K562 (cell line): ENCODE measurements around the gene STAB1. TPM values are rescaled to one million over a fixed set of nuclear protein-coding genes. Genes with fewer than 3 reads are reported as not detected.
A peak's percentile ranks its signal among the peaks of the same experiment; 100 is the strongest.

Source experiments
- ATAC-seq: fragments of 200-7000 bp; cut with Tn5 transposase; 3 replicates; pipeline ENCODE4 v1.9.1; 2020; ENCODE audit warnings: moderate library complexity
- BruUV-seq: library from RNA; stranded (reverse); fragments of 400-500 nt; replicated peaks from 2 replicates; lab custom pipeline; 2021; lab: Mats Ljungman, UMichigan
- CTCF ChIA-PET: fragments of 300-600 bp; formaldehyde crosslinking; extraction: SDS; loops from one replicate; lab custom pipeline; 2021; ENCODE audit warnings: low intra/inter-chr PET ratio; lab: Yijun Ruan, JAX
- POLR2A ChIA-PET: fragments of 300-600, 350-650 bp; sonication (Branson Sonifier 250); formaldehyde crosslinking; extraction: SDS; loops from one replicate; lab custom pipeline; 2021; ENCODE audit warnings: antibody characterized with exemption, inconsistent platforms; lab: Yijun Ruan, JAX
- DNase-seq, 4 experiments: peaks; one replicate each; pipeline versions ENCODE4 v3.0.0 to v3.0.0-alpha.2; 2011 to 2018; ENCODE audit warnings: low spot score in 3 of 4, mixed read lengths in 3 of 4; ENCODE audit errors: extremely low read depth in 1 of 4
- FAIRE-seq: peaks from 2 replicates; lab custom pipeline; 2011; peaks lifted over from hg19 to GRCh38; lab: Jason Lieb, UNC
- H2AFZ ChIP-seq: 2 replicates; pipeline ENCODE4 v1.6.0; 2011; ENCODE audit warnings: low read depth, low read length, control low read depth, inconsistent platforms
- H3K27ac ChIP-seq: fragments of 200-600 bp; 3 replicates; pipeline ENCODE4 v1.8.0; 2011; ENCODE audit warnings: low read depth, mild to moderate bottlenecking, control low read depth, inconsistent platforms, low read length, moderate library complexity, mixed read lengths; ENCODE audit errors: extremely low read depth
- H3K27me3 ChIP-seq, 2 experiments: fragments of 300-600 bp in 1 of 2; 2 replicates in 1 of 2; 3 replicates in 1 of 2; pipeline versions ENCODE4 v1.6.0 to v1.8.0; 2011; ENCODE audit warnings: inconsistent platforms in 2 of 2, low read length in 2 of 2, mild to moderate bottlenecking in 1 of 2, mixed read lengths in 1 of 2, moderate library complexity in 1 of 2; ENCODE audit not compliant: control insufficient read depth in 2 of 2, insufficient read depth in 2 of 2
- H3K36me3 ChIP-seq: fragments of 300-600 bp; 3 replicates; pipeline ENCODE4 v1.8.0; 2011; ENCODE audit warnings: mild to moderate bottlenecking, low read length, inconsistent platforms; ENCODE audit not compliant: control insufficient read depth, insufficient read depth
- H3K4me1 ChIP-seq, 2 experiments: fragments of 200-600 bp in 1 of 2; replicated peaks in 1 of 2; 2 replicates in 1 of 2; 3 replicates in 1 of 2; pipeline versions ENCODE4 v1.5.1 to v1.8.0; 2011; ENCODE audit warnings: inconsistent platforms in 2 of 2, low read length in 2 of 2, mild to moderate bottlenecking in 1 of 2, mixed read lengths in 1 of 2, moderate library complexity in 1 of 2; ENCODE audit not compliant: control insufficient read depth in 2 of 2, insufficient read depth in 2 of 2
- H3K4me2 ChIP-seq: 2 replicates; pipeline ENCODE4 v1.6.1; 2011; ENCODE audit warnings: low read length, control low read depth, inconsistent platforms, mixed read lengths; ENCODE audit not compliant: insufficient read depth
- H3K4me3 ChIP-seq: fragments of 200-600 bp; sonication (generic), shearing (Covaris generic); 2 replicates; pipeline ENCODE4 v1.5.1; 2016; ENCODE audit warnings: control low read depth, inconsistent platforms
- H3K79me2 ChIP-seq: fragments of 200-600 bp; 3 replicates; pipeline ENCODE4 v1.8.0; 2011; ENCODE audit warnings: low read length, inconsistent platforms; ENCODE audit not compliant: control insufficient read depth, insufficient read depth
- H3K9ac ChIP-seq, 2 experiments: 2 replicates each; pipeline versions ENCODE4 v1.6.0 to v1.6.1; 2011; ENCODE audit warnings: low read depth in 2 of 2, low read length in 2 of 2, control low read depth in 1 of 2, inconsistent platforms in 1 of 2, mild to moderate bottlenecking in 1 of 2, mixed read lengths in 1 of 2; ENCODE audit not compliant: insufficient read depth in 1 of 2
- H3K9me1 ChIP-seq: one replicate; pipeline ENCODE4 v1.6.0; 2011; ENCODE audit warnings: inconsistent platforms, mild to moderate bottlenecking, low read length, moderate library complexity; ENCODE audit not compliant: control insufficient read depth, insufficient read depth
- H3K9me3 ChIP-seq: replicated peaks from 2 replicates; pipeline ENCODE4 v1.5.1; 2011; ENCODE audit warnings: low read depth, low read length, inconsistent platforms; ENCODE audit not compliant: control insufficient read depth, insufficient read depth
- H4K20me1 ChIP-seq: replicated peaks from 2 replicates; pipeline ENCODE4 v1.6.1; 2011; ENCODE audit warnings: low read length, inconsistent platforms, mixed read lengths; ENCODE audit not compliant: control insufficient read depth, insufficient read depth
- EP400 ChIP-seq: fragments of 450-650 bp; IDR thresholded peaks from 2 replicates; pipeline ENCODE4 v1.6.1; 2017; ENCODE audit warnings: antibody characterized with exemption, mild to moderate bottlenecking, moderate library complexity
- ZNF121 ChIP-seq: sonication (generic); formaldehyde crosslinking; conservative IDR thresholded peaks from 2 replicates; pipeline ENCODE4 v1.8.0; 2022; ENCODE audit warnings: missing genetic modification reagents
- ZNF263 ChIP-seq: sonication (generic); formaldehyde crosslinking; IDR thresholded peaks from 2 replicates; pipeline ENCODE4 v1.8.0; 2022; ENCODE audit warnings: mild to moderate bottlenecking, missing genetic modification reagents, borderline replicate concordance
- WGBS: fragments of 100-300 bp; shearing (Covaris generic); methylation state at CpG from one replicate; pipeline ENCODE4 v1.1.6; 2016; ENCODE audit warnings: low coverage, mixed read lengths; ENCODE audit not compliant: insufficient coverage; ENCODE audit errors: missing lambda C conversion rate; 5-methylcytosine and 5-hydroxymethylcytosine counted together
- in situ Hi-C: fragments of 300-500 bp; cut with MboI; formaldehyde crosslinking; loops from 4 replicates; pipeline ENCODE4 v1.15.0; 2018; ENCODE audit warnings: inconsistent platforms, mixed read lengths
- intact Hi-C: fragments of 100-400 bp; cut with micrococcal nuclease; formaldehyde crosslinking; loops from 2 replicates; pipeline ENCODE4 v1.14.2; 2022
- polyA plus RNA-seq, 8 experiments: library from polyadenylated mRNA; depleted of rRNA in 4 of 8; stranded (reverse) in 5 of 8; unstranded in 3 of 8; fragments of >200 nt; fragmentation: Nextera tagmentation in 2 of 8; fragmentation: Illumina TruSeq in 1 of 8; extraction: Ambion mirVana in 2 of 8; extraction: Trizol in 1 of 8; gene quantifications; 2 replicates each; pipeline versions ENCODE4 v1.2.1 to v1.2.3, GENCODE V29; 2011 to 2014; ENCODE audit warnings: inconsistent platforms in 1 of 8, missing spikeins in 1 of 8
- total RNA-seq, 7 experiments: library from RNA; depleted of rRNA in 6 of 7; stranded (reverse); fragments of >200 nt in 6 of 7; fragmentation: Illumina TruSeq in 2 of 7; extraction: Trizol in 2 of 7; gene quantifications; 2 replicates each; pipeline versions ENCODE4 v1.2.1 to v1.2.3, GENCODE V29; 2011 to 2021; ENCODE audit warnings: low replicate concordance in 1 of 7
- TF ChIP-seq, protein P1 (sequence below): fragments of 250-450 bp; sonication (Bioruptor Pico); IDR thresholded peaks from 2 replicates; pipeline ENCODE4 v1.8.0; 2022; ENCODE audit warnings: inconsistent platforms
- TF ChIP-seq, protein P2 (sequence below): sonication (generic); formaldehyde crosslinking; IDR thresholded peaks from 2 replicates; pipeline ENCODE4 v1.8.1; 2023; ENCODE audit warnings: mild to moderate bottlenecking, missing genetic modification reagents

The STAB1 gene
- total and polyA plus RNA-seq, 9 of the 15 experiments (the other 6 are each of a cell fraction or from before 2014, with no cell fraction given), result 0.20 to 3.9 (median 1.2) TPM

DNA sequence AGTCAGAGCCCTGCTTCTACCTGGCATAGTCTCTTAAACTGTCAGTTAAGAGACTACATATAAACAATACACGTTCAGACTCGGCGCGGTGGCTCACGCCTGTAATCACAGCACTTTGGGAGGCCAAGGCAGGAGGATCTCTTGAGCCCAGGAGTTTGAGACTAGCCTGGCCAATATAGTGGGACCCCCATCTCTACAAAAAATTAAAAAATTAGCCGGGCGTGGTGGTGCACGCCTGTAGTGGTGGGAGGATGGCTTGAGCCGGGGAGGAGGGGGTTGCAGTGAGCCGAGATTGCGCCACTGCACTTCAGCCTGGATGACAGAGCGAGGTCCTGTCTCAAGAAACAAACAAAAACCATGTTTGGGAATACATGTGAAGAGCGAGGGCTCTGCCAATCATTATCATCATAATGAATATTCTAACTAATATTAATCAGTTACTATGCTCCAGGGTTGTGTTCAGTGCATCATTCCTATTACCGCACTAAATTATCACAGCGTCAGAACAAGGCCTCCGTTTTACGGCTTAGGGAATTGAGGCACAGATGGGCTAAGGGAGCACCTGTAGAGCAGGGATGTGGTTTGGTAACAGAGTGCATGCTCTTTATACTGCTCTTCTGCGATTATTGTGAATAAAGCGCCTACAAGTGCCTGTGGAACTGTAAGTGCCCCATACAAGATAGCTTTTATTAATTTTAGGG, 40.4 kb downstream of the STAB1 start:
- intact Hi-C loops, result loop anchor here (2.0 kb wide), 2 partner anchors 53 to 147 kb away; no protein-coding TSS in a partner anchor
- peak overlapping the region; percentile 75 for H3K27ac ChIP-seq
- DNase-seq (no peak), FAIRE-seq (peak; percentile 73), ATAC-seq (no peak)
- TF ChIP-seq, protein P1, sequence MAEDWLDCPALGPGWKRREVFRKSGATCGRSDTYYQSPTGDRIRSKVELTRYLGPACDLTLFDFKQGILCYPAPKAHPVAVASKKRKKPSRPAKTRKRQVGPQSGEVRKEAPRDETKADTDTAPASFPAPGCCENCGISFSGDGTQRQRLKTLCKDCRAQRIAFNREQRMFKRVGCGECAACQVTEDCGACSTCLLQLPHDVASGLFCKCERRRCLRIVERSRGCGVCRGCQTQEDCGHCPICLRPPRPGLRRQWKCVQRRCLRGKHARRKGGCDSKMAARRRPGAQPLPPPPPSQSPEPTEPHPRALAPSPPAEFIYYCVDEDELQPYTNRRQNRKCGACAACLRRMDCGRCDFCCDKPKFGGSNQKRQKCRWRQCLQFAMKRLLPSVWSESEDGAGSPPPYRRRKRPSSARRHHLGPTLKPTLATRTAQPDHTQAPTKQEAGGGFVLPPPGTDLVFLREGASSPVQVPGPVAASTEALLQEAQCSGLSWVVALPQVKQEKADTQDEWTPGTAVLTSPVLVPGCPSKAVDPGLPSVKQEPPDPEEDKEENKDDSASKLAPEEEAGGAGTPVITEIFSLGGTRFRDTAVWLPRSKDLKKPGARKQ (CRISPR knock-in tag), result 0 out of 2 replicates have a peak, but pooled peaks have one; percentile 34
- peak; percentile 39; the same call in 1 of the 2 replicates for TF ChIP-seq ZNF121 (CRISPR knock-in tag)
- TF ChIP-seq ZNF263 (CRISPR knock-in tag), result peak; percentile 14; the same call in 1 of the 2 replicates
- TF ChIP-seq EP400, result 0 out of 2 replicates have a peak, but pooled peaks have one; percentile 9
- TF ChIP-seq, protein P2, sequence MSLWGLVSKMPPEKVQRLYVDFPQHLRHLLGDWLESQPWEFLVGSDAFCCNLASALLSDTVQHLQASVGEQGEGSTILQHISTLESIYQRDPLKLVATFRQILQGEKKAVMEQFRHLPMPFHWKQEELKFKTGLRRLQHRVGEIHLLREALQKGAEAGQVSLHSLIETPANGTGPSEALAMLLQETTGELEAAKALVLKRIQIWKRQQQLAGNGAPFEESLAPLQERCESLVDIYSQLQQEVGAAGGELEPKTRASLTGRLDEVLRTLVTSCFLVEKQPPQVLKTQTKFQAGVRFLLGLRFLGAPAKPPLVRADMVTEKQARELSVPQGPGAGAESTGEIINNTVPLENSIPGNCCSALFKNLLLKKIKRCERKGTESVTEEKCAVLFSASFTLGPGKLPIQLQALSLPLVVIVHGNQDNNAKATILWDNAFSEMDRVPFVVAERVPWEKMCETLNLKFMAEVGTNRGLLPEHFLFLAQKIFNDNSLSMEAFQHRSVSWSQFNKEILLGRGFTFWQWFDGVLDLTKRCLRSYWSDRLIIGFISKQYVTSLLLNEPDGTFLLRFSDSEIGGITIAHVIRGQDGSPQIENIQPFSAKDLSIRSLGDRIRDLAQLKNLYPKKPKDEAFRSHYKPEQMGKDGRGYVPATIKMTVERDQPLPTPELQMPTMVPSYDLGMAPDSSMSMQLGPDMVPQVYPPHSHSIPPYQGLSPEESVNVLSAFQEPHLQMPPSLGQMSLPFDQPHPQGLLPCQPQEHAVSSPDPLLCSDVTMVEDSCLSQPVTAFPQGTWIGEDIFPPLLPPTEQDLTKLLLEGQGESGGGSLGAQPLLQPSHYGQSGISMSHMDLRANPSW (CRISPR knock-in tag), result no peak
- H3K79me2 ChIP-seq, result peaks cover 87% of the 10 kb centered on the region
- peaks cover 39 to 55% of the 10 kb centered on the region in 2 experiments for H3K4me1 ChIP-seq
- no peaks in the 10 kb centered on the region for H3K27me3 ChIP-seq
- H4K20me1 ChIP-seq, result peaks cover 27% of the 10 kb centered on the region
- peak overlapping the region in 1 of 2 experiments; percentile 70; a peak in 1 of 4 replicates for H3K9ac ChIP-seq
- ChIA-PET CTCF (no interaction called here), POLR2A (interaction anchor here (0.8 to 1.4 kb wide), 4 partner anchors 9 to 151 kb away, joined by 3 to 6 read pairs (median 4); partner anchors contain the start of genes GNL3 and PBRM1)
- no TSS peak for BruUV-seq
- 54% methylated on average over 19 of the region's 19 CpGs for WGBS
- peak overlapping the region; percentile 85 for H3K4me2 ChIP-seq
- H3K9me1 ChIP-seq, result peaks cover 12% of the 10 kb centered on the region
- H2AFZ ChIP-seq, result peak overlapping the region; percentile 16; the same call in 1 of the 2 replicates
- H3K9me3 ChIP-seq, result no peaks in the 10 kb centered on the region
- peaks cover 39% of the 10 kb centered on the region; the same call in 2 of the 3 replicates for H3K36me3 ChIP-seq
- H3K4me3 ChIP-seq, result peak overlapping the region; percentile 57; the same call in 1 of the 2 replicates
- in situ Hi-C loops, result no loop called here
